NB4 (cell line): Measurements from ENCODE around the gene NRG3.

Experiments
- DNase-seq: peaks from one replicate; pipeline ENCODE4 v3.0.0; 2010; ENCODE audit warnings: low read depth
- H3K4me3 ChIP-seq: one replicate; pipeline ENCODE4 v1.5.1; 2011; ENCODE audit warnings: mild to moderate bottlenecking, low read depth, low read length, moderate library complexity
- CTCF ChIP-seq: IDR thresholded peaks from one replicate; pipeline ENCODE4 v1.5.1; 2012; ENCODE audit warnings: low read depth, low read length
- MAX ChIP-seq: IDR thresholded peaks from 2 replicates; pipeline ENCODE4 v1.6.1; 2011; ENCODE audit warnings: low read depth, low read length
- MYC ChIP-seq: IDR thresholded peaks from 2 replicates; pipeline ENCODE4 v1.6.1; 2011; ENCODE audit warnings: low read depth, low read length
- POLR2A ChIP-seq: IDR thresholded peaks from 2 replicates; pipeline ENCODE4 v1.6.1; 2011; ENCODE audit warnings: mild to moderate bottlenecking; ENCODE audit not compliant: insufficient read length; ENCODE audit errors: extremely low read depth

The NRG3 gene

GRCh38 chr10:82867056-82867455 is 992.1 kb downstream of the NRG3 start:
- TF ChIP-seq CTCF (no peak), MYC (no peak), POLR2A (no peak), MAX (no peak)
- no peak for DNase-seq

GRCh38 chr10:82874671-82875070 is 999.7 kb downstream of the NRG3 start:
- no peak for DNase-seq
- no peak overlapping the region for H3K4me3 ChIP-seq
- TF ChIP-seq MAX (no peak), CTCF (no peak), MYC (no peak), POLR2A (no peak)

More at GRCh38 chr10:82867056-82867455, 992.1 kb downstream of the NRG3 start:
- H3K4me3 ChIP-seq, result no peak overlapping the region

GRCh38 chr10:82880776-82881290 is 1005.8 kb downstream of the NRG3 start:
- H3K4me3 ChIP-seq, result no peak overlapping the region
- DNase-seq, result no peak
- TF ChIP-seq POLR2A (no peak), CTCF (no peak), MYC (no peak), MAX (no peak)

GRCh38 chr10:82882722-82883121 is 1007.7 kb downstream of the NRG3 start:
- no peak overlapping the region for H3K4me3 ChIP-seq
- DNase-seq, result no peak
- TF ChIP-seq POLR2A (no peak), MAX (no peak), MYC (no peak), CTCF (no peak)

GRCh38 chr10:82883603-82884002 is 1008.6 kb downstream of the NRG3 start:
- no peak overlapping the region for H3K4me3 ChIP-seq
- no peak for TF ChIP-seq CTCF
- no peak for TF ChIP-seq MYC
- no peak for TF ChIP-seq MAX
- no peak for TF ChIP-seq POLR2A
- DNase-seq, result no peak
